DMS79 treated with DMSO at 0.1 percent for 48 hours (cell line): ENCODE measurements around the gene PDIA4.
A peak's percentile ranks its signal among the peaks of the same experiment; 100 is the strongest.
"Not testable (repeated sequence)": the region's sequence is repeated elsewhere in the genome, so short reads cannot be mapped to it uniquely, and the experiment has no call there.

Source experiments
- DNase-seq: peaks from one replicate; lab custom pipeline; 2025; lab: John Stamatoyannopoulos, UW

Gene PDIA4

DNA sequence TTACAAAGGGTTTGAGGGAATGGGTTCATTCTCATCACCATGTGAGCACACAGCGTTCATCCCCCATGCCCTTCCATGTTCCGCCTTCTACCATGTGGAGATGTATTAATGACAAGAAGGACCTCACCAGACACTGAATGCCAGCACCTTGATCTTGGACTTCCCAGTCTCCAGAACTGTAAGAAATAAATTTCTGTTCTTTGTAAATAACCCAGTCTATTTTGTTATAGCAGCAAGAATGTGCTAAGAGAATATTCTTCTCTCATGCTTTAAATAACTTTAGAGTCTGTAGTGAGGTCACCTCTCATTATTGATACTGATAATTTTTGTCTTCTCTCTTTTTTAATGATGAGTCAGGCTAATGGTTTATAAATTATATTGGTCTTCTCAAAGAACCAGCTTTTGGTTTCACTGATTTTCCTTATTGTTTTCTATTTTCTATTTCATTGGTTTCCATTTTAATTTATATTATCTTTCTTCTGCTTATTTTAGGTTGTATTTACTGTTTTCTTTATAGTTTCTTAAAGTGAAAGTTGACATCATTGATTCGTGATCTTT lies 3.1 kb upstream of the PDIA4 start:
- DNase-seq, result no peak

DNA sequence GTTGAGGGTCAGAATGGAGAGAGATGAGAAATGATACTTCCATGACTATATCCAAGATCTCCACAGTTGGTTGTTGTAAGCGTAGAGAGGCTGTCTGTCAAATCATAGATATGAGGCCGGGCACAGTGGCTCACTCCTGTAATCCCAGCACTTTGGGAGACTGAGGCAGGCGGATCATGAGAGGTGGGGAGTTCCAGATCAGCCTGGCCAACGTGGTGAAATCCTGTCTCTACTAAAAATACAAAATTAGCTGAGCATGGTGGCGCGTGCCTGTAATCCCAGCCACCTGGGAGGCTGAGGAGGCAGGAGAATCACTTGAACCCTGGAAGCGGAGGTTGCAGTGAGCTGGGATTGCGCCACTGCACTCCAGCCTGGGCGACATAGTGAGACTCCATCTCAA lies 2.1 kb upstream of the PDIA4 start:
- DNase-seq, result not testable (repeated sequence)

DNA sequence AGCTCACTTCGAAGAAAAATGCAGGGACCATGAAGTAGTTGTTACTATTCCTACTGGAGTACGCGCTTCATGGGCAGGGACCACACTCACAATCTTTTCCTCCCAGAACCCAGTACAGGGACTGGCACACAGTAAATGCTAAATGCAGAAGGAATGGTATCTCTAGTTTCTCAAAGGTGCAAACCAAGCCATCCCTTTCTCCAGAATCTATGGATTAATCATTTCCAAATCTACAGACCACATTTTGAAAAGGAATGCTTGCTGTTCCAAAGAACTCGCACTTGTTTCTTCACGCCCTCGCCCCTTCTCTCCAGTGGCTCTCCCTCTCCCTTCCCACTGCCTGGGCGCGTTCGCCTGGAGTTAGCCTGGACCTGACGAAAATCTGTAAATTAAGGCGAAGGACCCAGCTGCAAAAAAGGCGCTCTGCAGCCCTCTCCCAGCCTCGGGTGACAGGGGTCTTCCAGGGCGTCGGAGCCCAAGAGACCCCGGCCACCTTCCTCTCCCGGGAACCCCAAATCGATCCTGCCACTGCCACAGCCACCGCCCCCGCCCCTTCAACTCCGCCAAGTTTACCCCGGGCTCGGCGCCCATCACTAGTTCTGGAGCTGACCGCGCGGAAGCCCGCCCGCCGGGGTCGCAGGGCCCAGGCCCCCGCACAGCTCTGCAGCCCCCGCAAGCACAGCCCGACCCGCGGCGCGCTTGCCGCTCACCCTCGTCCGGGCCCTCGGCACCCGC lies 527 bp downstream of the PDIA4 start:
- DNase-seq, result peak; percentile 19

DNA sequence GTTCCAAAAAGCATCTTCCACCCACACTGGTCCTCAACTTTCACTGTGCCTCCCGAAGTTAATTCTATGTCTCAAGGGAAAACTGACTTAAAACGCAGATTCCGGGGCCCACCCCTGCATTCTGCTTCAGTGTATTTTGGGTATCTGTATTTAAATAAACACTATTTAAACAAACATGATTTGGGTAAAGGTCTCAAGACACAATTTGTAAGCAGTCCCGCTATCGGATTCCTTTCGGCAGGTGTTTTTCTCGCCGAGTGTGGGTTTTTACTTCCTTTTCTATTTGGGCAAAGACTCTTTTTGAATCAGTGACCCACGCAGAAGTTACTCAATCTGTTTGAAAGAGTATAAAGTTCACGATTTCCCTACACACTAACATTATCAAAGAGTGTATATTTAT lies 1.2 kb downstream of the PDIA4 start:
- no peak for DNase-seq

DNA sequence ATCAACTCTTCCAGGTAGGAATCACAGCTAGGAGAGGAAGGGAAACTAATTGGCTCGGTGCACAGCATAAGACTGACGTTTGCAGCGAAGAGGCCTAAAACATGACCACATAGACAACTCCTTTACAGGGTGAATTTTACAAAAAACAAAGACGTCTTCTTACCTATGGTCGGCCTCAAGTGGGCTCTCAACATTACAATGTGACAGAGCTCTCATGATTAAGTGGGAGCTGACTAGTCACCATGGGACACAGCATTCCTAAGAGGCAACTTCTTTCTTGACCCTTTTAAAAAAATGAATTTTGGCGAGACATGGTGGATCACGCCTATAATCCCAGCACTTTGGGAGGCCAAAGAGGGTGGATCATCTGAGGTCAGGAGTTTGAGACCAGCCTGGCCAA lies 4.6 kb downstream of the PDIA4 start:
- DNase-seq, result peak; percentile 16

DNA sequence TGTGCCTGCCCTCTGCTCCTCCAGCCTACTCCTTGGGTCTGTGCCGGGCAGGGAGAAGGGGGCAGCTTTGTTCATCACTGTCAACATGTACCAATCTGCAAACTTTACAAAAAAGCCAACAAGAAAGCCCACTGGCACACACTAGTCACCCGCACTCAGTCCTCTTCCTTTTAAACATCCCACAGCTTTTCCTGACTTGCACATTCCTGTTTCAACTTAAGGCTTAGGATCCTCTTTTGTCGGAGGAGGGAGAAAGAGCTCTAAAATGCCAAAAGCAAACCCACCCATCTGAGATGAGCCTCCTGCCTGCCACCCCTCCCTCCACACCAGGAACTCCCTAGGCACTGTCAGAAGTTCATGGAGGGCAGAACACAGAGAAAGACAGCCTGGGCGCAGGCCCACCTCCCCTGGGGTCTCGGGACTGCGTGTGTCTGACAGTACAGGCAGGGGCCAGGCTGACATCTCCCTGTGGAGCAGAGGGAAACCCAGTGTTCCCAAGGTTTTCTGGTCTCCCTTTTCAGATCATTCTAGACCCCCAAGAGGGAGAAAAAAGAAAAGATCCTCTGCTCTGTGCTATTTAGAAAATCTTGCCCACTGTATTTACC lies 5.4 kb downstream of the PDIA4 start:
- DNase-seq, result no peak

DNA sequence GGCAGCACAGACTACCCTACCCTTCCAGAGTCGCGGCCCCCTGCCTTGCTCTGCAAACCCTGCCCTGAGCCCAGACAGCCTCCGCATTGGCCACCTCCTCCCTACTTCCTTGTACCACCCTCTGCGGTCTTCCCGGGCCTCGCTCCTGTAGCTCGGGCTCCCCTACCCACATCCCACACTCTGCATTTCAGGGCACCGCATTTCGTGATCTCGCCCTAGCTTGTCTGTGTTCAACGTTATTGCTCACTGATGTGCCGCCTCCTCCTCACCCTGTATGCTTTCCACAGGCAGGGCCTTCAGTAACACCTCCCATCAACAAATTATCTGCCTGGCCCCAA lies 6.6 kb downstream of the PDIA4 start:
- DNase-seq, result no peak

DNA sequence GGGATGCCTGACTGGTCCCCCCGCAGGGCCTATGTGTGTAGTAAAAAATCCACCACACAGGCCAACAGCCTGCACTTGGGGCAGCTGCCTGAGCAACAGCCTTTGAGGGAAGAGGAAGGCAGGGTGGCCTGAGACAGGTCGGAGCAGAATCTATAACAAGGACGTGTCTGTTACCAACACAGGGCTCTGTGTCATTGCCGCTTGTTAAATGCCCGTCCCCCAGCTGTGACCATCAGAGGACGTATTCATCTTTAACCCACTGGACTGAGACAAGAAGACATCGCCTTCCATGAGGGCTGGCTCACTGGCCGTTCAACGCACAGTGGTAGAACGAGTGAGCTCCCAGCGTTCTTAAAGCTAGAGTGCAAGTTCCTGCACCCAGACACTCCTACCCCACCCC lies 7.8 kb downstream of the PDIA4 start:
- no peak for DNase-seq

DNA sequence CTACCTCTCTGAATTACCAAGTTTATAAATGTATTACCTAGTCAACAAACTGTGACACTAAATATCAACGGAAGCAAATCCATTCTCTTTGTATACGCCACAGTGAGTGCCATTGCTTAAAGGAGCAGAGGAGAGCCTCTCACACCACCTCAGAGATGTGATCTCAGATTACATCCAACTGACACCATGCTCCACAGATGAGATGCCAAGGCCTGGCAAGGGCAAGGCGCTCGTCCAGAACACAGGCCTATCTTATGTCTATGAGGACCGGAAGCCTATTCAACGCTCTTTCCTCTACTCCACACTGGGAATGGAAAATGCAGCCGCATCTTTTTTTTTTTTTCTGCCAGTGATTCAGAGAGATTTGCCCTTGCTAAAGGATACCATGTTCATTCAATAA lies 11.4 kb downstream of the PDIA4 start:
- no peak for DNase-seq

DNA sequence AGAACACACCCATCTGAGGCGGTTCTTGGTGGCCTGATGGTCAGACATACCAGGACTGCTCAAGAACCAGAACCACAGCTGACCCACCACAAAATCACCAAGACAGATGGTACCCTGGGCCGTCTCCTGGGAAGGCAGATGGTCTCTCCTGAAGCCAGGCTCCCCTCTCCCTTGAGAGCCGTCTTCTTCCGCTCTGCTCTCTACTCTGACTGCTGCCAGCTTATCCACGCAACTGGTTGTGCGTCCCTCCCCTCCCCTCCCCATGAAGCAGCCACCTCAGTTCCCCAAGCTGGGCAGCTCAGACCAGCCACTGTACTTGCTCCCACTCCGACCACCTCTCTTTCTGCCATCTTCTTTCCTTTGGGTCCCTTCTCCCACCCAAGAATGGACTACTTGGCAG lies 14.0 kb downstream of the PDIA4 start:
- DNase-seq, result no peak

DNA sequence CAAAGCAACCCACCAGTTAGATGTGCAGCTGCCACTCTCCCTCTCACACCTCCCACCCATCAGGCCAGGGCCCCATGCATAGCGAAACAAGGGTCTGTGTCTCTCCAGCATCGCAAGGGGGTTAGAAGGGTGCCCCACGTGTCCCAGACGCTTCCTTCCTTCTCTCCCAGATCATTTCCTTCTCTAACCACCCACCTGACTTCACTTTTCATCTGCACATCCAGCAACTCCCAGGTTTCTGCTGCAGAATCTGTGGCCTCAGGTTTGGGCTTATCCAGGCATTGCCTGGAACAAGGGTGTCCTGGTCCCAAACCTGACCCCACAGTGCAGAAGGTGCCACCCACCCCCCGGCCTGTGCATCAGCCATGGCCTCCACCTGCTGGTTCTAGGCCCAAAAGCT lies 14.4 kb downstream of the PDIA4 start:
- DNase-seq, result no peak

DNA sequence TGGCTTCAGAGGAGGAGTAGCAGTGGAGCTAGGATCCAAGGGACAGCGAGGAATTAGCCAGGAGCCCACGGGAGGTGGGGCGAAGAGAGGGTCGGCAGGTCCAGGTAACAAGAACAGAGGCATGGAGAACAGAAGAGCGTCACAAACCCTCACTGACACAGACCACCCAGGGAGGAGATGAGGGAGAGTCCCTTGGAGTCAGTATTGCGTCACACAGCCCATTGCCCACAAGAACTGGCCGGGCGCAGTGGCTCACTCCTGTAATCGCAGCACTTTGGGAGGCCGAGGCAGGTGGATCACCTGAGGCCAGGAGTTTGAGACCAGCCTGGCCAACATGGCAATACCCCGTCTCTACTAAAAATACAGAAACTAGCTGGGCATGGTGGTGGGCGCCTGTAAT lies 15.6 kb downstream of the PDIA4 start:
- not testable (repeated sequence) for DNase-seq

DNA sequence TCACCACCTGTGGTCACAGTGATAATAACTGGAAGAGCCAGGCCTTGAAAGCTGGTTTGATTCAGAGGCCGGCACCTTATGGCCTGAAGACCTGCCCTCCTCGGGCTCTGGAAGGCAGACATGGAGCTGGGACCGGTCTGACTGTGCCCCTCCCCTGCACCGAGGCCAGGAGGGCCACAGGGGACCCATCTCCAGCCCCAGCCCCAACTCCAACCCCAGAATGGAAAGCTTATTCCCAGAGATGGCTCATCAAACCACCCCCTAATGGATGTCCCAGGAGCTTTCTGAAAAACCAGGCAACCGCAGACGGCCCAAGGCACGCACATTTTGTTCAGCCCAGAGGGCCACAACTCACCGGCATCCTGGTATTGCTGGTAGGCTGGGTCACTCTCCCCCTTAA lies 16.8 kb downstream of the PDIA4 start:
- DNase-seq, result no peak

DNA sequence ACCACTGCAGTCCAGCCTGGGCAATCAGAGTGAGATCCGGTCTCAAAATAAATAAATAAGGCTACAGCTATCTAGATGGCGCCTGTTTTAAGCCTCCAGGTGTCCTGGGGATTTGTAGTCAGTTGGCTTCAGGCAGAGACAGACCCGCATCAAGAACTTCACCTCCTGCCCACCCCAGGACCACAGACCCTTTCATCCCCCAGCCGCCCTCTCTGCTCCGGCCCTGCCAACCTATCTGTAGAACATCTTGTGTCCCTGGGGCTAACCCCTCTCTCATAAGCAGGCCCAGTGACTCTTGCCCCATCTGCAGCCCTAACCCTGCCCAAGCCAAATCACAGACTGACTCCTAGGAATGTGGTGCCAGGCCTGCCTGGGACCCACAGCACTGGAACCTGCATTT lies 17.9 kb downstream of the PDIA4 start:
- DNase-seq, result no peak

DNA sequence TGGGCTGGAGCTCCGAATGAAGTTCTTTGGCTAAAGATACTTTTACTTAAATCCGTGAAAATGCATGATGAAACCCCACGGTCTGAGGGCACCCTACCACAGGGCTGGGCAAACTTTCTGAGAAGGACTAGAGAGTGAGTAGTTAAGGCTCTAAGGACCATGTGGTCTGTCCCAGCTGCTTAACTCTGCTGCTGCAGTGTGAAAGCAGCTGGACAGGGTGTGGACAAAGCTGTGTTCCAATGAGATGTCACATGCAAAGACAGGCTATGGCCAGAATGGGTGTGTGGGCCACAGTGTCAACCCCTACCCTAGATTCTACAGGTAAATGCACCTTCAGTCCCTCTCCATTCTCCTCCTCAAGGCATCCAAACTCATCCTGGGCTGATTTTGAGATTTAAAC lies 18.8 kb downstream of the PDIA4 start:
- no peak for DNase-seq

DNA sequence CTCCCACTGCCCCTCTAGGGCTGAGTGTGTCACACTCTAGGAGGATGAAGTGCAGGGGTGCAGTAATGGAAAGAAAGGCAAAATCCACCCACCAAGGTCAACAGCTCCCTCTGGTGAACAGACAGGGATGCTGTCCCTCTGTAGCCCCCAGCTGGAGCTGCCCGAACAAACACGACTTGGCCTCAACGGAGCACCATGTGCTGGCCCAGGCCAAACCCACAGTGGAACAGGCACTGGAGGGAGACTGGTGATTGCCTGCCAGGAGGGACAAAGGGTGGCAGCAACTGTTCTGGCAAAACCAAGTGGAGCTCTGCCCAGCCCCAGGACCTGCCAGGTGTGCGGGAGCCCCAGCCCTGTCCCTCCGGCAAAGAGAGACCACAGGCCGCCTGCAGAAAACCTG lies 20.7 kb downstream of the PDIA4 start:
- no peak for DNase-seq

DNA sequence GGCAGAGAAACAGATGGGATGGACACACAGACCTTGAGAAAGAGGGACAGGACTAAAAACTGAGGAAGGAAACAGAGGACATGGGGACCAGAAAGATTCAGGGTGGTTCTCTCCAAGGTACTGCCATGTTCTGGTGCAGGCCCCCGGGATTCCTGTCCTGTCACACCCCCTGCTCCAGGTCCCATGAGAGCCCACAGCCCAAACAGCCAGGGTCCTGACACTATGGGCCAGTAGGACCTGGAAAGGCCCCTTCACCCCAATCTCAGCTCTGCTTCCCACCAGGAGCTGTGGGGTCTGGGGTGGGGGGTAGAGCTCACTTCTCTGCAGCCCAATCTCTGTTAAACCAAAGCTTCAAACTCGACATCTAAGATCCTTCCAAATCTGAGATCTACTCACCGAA lies 21.2 kb downstream of the PDIA4 start:
- no peak for DNase-seq

DNA sequence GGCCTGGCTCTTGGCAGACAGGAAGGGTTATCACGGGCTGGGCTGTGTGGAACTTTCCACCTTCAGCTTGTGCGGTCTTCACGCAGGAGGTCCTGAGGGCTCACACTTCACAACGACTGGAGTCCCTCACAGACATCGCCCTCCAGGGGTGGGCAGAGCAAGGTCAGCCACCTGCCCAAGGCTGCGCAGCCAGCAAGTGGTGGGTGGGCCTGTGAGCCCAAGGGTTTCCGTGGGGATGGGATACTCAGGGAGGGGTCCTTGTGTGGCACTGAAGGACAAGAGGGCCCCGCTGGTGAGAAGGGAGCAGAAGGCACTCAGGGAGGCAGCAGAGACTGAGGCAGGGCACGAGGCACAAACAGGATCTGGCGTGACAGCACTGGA lies 22.0 kb downstream of the PDIA4 start:
- no peak for DNase-seq

DNA sequence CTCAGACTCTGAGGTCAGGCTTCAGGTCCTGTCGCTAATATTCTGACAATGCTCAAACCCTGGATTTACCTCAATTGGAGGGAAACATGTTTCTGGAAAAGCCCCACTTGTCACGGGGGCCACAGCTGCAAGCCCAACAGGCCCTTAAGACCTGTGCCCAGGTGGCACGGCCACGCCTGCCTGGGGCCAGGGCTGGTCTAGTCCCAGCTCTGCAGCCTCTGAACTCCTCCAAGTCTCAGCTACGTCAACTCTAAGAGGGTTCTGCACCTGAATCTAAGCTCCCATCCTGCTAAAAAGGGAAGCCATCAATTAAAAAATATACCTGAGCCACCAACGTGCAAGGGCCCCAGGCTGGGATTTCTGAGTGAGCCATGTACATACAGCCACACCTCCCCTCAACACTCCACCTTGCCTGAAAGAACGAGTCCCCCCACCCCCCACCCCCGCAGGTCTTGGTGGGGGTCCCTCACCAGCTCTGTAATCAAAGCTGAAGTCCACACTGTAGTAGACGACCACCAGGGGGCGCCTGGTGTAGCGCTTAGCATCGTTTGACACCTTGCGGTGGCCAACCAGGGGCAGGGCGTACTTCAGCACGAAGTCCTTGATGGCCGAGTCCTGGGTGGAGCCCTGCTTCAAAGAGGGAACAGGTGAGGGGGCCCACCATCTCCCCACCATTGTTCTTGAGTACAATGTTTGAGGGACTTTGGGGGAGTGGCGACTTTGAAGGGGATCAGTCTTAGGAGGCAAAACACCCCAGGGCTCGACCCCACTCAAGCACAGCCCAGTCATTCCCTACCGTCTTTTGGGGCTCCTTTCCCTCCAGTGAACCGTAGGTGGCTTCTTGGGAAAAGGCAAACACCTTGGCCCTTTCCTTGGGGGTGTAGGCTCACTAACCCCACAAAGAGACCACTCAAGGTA lies 22.6 kb downstream of the PDIA4 start:
- no peak for DNase-seq

DNA sequence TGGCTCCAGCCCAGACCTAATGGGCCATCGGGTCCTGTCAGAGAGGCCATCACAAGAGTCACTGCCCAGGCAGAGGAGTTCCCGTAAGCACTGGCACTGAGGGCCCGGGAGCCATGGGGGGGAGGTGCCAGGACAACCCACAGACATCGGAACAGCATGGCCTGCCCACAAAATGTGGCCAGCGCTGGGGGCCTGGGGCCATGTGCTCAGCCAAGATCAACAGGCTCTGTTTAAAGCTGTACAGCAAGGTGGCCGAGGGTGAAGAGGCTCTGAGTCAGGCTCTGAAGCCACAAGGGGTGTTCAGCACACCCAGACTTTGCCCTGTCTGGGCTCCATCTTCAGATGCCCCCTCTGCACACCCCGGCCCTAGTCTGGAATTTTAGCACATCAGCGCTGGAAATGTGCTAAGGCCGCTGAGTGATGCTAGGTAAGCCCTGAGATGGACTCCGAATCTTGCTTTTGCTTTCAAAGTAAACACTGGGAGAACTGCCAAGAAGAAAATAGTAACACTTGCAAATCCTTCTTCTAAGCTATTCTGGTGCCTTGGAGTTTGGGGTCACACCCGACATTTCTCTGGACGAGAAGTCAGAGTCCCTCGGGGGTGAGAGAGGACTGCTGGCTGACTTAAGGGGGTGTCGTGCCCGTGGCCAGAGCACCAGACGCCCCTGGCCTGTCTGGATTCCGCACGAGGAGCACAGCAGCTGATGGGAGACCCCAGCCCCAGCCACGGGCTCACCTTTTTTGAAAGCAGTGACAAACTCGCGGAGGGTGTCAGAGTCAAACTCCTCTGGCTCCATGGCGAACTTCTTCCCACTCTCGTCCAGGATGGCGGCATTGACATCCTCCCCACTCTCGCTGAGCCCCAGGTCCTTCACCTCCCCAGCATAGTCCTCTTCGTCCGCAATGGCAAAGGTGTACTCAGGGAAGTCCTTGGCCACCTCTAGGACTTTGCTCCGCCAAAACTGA lies 23.6 kb downstream of the PDIA4 start:
- DNase-seq, result no peak

DNA sequence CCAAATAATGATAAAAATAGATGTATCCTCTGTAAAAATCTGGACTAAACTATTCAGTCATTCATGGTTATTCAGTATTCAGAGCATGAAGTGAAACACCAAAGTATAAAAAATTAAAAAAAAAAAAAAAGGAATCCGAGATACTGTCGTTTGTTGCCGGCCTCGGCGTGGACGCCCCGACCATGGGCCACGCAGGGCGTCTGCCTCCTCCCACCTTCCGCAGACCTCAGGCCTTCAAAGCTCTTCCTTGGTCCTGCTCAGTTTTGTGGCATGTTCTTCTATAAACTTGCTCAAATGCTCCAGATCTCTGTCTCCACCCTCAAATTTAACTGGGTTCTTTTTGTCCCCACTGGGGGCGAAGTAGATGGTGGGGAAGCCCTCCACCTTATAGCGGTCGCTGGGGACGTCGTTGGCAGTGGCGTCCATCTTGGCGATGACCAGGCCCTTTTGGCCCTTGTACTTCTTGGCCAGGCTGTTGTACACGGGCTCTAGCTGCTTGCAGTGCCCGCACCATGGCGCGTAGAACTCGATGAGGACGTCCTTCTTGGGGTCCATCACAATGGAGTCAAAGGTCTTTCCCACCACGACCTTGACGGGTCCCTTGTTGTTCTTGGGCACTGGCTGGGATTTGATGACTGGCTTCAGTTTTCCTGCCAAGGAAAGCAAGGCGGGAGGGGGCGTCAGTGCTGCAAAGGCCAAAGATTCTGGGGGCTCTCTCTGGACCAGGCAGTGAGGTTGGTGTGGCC lies 24.6 kb downstream of the PDIA4 start:
- DNase-seq, result no peak
